ENCODE data around the gene FAM228A.

FAM228A gene

DNA sequence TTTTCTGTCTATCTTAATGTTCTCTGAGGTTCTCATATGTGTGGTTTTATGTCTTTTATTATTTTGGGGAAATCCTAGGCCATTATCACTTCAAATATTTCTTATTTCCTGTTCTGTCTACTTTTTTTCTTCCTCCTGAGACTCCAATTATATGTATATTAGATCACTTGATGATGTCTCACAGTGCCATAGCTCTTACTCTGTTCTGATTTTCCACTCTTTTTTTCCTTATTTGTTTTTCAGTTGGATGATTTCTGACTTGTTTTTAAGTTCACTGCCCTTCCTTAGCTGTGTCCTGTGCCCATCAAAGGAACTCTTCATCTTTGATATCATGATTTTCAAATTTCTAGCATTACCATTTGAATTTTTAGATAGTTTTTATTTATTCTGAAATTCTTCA lies 27.5 kb upstream of the FAM228A start:
- TF ChIP-seq SPI1 (IDR thresholded peaks at IDR 0.05; ENCODE audit: borderline replicate concordance, low read depth): no peak
- no peak overlapping the region for H3K27ac ChIP-seq (replicated peaks)
- H3K27me3 ChIP-seq (ENCODE audit: insufficient read depth, poor library complexity, severe bottlenecking): no peaks in the 10 kb centered on the region
- DNase-seq (ENCODE audit: low read depth in 1 of 2, low spot score in 1 of 2): no peak
- H3K4me3 ChIP-seq (replicated peaks; ENCODE audit: insufficient read depth, low read length): no peak overlapping the region

DNA sequence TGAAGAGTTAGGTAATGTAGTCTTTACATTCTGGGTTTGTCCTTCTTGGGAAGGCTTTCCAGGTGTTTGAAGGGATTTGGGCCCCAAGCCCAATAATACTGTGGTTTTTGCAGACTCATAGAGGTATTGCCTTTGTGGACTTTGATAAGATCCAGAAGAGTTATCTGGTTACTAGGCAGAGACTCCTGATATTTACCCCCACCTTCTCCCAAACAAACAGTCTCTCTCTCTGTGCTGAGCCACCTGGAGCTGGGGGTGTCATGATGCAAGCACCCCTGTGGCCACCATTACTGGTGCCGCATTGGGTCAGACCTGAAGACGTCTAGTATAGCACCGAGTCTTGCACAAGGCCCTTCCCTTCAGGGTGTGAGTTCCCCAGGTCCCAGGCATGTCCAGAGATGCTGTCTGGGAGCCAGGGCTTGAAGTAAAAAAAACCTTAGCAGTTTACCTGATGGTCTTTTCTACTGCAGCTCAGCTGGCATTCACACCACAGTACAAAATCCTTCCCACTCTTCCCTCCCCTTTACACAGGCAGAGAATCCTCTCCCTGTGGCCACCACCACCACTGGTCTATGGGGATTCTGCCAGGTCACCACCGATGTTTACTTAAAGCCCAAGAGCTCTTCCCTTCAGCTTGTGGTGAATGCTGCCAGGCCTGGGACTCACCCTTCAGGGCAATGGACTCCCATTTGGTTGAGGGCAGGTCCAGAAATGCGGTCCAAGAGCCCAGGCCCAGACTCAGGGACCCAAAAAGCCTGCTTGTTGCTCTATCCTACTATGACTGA lies 22.2 kb upstream of the FAM228A start:
- no peaks in the 10 kb centered on the region for H3K27me3 ChIP-seq (ENCODE audit: insufficient read depth, poor library complexity, severe bottlenecking)
- no peak for DNase-seq (ENCODE audit: low read depth in 1 of 2, low spot score in 1 of 2)
- TF ChIP-seq GABPA (IDR thresholded peaks at IDR 0.05; ENCODE audit: low read depth) (no peak), SPI1 (IDR thresholded peaks at IDR 0.05; ENCODE audit: borderline replicate concordance, low read depth) (no peak), POLR2AphosphoS5 (IDR thresholded peaks at IDR 0.05; ENCODE audit: low read depth) (no peak)
- TF ChIP-seq, protein P1, sequence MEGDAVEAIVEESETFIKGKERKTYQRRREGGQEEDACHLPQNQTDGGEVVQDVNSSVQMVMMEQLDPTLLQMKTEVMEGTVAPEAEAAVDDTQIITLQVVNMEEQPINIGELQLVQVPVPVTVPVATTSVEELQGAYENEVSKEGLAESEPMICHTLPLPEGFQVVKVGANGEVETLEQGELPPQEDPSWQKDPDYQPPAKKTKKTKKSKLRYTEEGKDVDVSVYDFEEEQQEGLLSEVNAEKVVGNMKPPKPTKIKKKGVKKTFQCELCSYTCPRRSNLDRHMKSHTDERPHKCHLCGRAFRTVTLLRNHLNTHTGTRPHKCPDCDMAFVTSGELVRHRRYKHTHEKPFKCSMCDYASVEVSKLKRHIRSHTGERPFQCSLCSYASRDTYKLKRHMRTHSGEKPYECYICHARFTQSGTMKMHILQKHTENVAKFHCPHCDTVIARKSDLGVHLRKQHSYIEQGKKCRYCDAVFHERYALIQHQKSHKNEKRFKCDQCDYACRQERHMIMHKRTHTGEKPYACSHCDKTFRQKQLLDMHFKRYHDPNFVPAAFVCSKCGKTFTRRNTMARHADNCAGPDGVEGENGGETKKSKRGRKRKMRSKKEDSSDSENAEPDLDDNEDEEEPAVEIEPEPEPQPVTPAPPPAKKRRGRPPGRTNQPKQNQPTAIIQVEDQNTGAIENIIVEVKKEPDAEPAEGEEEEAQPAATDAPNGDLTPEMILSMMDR (IDR thresholded peaks at IDR 0.05; ENCODE audit: insufficient read depth, low read length): no peak
- TF ChIP-seq, protein P2, sequence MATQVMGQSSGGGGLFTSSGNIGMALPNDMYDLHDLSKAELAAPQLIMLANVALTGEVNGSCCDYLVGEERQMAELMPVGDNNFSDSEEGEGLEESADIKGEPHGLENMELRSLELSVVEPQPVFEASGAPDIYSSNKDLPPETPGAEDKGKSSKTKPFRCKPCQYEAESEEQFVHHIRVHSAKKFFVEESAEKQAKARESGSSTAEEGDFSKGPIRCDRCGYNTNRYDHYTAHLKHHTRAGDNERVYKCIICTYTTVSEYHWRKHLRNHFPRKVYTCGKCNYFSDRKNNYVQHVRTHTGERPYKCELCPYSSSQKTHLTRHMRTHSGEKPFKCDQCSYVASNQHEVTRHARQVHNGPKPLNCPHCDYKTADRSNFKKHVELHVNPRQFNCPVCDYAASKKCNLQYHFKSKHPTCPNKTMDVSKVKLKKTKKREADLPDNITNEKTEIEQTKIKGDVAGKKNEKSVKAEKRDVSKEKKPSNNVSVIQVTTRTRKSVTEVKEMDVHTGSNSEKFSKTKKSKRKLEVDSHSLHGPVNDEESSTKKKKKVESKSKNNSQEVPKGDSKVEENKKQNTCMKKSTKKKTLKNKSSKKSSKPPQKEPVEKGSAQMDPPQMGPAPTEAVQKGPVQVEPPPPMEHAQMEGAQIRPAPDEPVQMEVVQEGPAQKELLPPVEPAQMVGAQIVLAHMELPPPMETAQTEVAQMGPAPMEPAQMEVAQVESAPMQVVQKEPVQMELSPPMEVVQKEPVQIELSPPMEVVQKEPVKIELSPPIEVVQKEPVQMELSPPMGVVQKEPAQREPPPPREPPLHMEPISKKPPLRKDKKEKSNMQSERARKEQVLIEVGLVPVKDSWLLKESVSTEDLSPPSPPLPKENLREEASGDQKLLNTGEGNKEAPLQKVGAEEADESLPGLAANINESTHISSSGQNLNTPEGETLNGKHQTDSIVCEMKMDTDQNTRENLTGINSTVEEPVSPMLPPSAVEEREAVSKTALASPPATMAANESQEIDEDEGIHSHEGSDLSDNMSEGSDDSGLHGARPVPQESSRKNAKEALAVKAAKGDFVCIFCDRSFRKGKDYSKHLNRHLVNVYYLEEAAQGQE (IDR thresholded peaks at IDR 0.05; ENCODE audit: insufficient replicate concordance, low read depth): no peak

DNA sequence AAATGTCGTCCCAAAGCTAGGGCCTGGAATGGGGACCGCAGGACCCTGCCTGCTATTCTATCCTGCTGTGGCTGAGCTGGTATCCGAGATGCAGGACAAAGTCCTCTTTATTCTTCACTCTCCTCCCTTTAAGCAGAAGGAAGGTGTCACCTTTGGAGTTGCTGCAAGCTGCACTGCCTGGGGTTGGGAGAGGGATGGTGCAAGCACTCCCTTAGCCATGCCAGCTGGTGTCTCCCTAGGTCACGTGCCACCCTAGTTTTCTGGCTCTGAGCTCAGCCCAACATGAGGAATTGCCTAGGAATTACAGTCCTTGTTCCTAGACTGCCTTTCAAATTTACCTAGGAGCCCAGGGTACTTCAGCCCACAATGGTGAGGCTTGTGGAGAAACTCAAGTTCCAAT lies 21.4 kb upstream of the FAM228A start:
- TF ChIP-seq POLR2AphosphoS5 (IDR thresholded peaks at IDR 0.05; ENCODE audit: low read depth): no peak
- TF ChIP-seq, protein P1 (IDR thresholded peaks at IDR 0.05; ENCODE audit: insufficient read depth, low read length): no peak
- TF ChIP-seq GABPA (IDR thresholded peaks at IDR 0.05; ENCODE audit: low read depth): no peak
- TF ChIP-seq, protein P2 (IDR thresholded peaks at IDR 0.05; ENCODE audit: insufficient replicate concordance, low read depth): no peak
- TF ChIP-seq SPI1 (IDR thresholded peaks at IDR 0.05; ENCODE audit: borderline replicate concordance, low read depth): no peak
- H3K4me3 ChIP-seq (replicated peaks; ENCODE audit: insufficient read depth, low read length): no peak overlapping the region
- no peak for DNase-seq (ENCODE audit: low read depth in 1 of 2, low spot score in 1 of 2)
- no peaks in the 10 kb centered on the region for H3K27me3 ChIP-seq (ENCODE audit: insufficient read depth, poor library complexity, severe bottlenecking)
- H3K27ac ChIP-seq (replicated peaks): no peak overlapping the region

More for the DNA sequence above, 22.2 kb upstream of the FAM228A start:
- no peak overlapping the region for H3K27ac ChIP-seq (replicated peaks)
- no peak overlapping the region for H3K4me3 ChIP-seq (replicated peaks; ENCODE audit: insufficient read depth, low read length)

DNA sequence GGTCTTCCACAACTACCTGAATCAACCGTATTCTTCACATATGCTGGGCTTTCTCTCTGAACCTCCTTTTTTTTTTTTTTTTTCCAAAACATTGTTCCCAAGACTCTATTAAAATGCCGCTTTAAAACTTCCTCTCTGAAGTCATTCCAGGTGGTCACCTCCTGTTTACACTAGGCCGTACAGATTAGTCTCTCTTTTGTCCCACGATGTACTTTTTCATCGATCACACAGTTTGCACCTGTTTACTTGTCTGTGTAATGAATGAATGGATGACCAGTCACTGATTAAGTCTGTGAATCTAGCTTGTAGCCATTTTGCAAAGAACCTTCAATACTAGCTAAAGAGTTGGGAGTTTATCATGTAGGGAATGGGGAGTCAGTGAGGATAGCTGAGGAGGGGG lies 16.7 kb upstream of the FAM228A start:
- H3K4me3 ChIP-seq (replicated peaks; ENCODE audit: insufficient read depth, low read length): no peak overlapping the region
- no peaks in the 10 kb centered on the region for H3K27me3 ChIP-seq (ENCODE audit: insufficient read depth, poor library complexity, severe bottlenecking)
- no peak overlapping the region for H3K27ac ChIP-seq (replicated peaks)
- TF ChIP-seq POLR2AphosphoS5 (IDR thresholded peaks at IDR 0.05; ENCODE audit: low read depth): no peak
- DNase-seq (ENCODE audit: low read depth in 1 of 2, low spot score in 1 of 2): no peak

DNA sequence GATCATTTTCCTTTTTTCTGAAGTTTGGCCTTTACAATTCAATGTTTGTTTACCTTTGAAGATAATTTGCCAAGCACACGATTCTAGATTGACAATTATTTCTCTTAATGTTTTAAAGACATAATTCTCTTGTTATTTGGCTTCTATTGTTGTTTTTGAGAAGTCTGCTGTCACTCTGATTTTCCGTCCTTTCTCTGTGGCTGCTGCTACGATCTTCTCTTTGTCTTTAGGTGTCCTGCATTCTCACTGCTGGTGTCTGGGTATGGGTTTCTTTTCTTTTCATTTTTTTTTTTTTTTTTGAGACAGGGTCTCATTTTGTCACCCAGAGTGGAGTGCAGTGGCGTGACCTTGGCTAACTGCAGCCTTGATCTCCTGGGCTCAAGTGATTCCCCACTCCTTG lies 15.1 kb upstream of the FAM228A start:
- Histone ChIP-seq H3K4me3 (replicated peaks; ENCODE audit: insufficient read depth, low read length) (no peak overlapping the region), H3K27ac (replicated peaks) (no peak overlapping the region), H3K27me3 (ENCODE audit: insufficient read depth, poor library complexity, severe bottlenecking) (no peaks in the 10 kb centered on the region)
- TF ChIP-seq, protein P2 (IDR thresholded peaks at IDR 0.05; ENCODE audit: insufficient replicate concordance, low read depth): no peak
- TF ChIP-seq SPI1 (IDR thresholded peaks at IDR 0.05; ENCODE audit: borderline replicate concordance, low read depth) (no peak), POLR2AphosphoS5 (IDR thresholded peaks at IDR 0.05; ENCODE audit: low read depth) (no peak), GABPA (IDR thresholded peaks at IDR 0.05; ENCODE audit: low read depth) (no peak)
- TF ChIP-seq, protein P1 (IDR thresholded peaks at IDR 0.05; ENCODE audit: insufficient read depth, low read length): no peak
- no peak for DNase-seq (ENCODE audit: low read depth in 1 of 2, low spot score in 1 of 2)

Measured in HL-60 (cell line).